GM12873 (cell line): ENCODE data around the gene SGCA.

ENCODE experiments used
- TF ChIP-seq, protein P1 (sequence below): IDR thresholded peaks from 2 replicates; pipeline ENCODE4 v1.5.1; 2012; ENCODE audit warnings: low read depth, mild to moderate bottlenecking, moderate library complexity, low read length, control low read depth; ENCODE audit not compliant: insufficient read depth; ENCODE audit errors: missing control alignments

Gene SGCA

DNA sequence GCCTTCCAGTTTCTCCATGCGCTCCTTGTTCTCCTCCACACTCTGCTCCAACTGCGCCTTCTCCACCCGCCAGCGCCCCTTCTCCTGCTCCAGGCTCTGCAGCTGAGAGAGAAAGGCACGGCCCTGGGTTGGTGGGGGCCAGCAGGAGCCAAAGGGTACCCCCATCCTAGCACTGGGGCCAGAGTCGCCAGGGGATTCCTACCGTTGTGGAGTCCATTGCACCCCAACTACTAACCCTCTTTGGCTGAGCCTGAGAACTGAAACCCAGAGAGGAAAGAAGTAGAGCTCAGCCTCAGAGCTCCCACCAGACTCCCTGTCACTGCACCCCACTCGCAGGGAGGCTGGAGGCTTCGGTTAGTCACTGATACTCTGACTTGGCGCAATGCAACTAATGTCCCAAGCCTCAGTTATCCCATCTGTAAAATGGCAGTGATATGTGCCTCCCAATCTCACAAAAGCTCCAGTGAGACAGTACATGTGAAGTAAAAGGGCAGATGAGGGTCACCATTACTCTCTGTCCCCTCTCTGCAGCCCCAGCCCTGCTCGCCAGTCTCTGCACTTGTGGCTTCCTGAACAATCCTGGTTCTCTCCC is 29.6 kb upstream of the SGCA start:
- TF ChIP-seq, protein P1, sequence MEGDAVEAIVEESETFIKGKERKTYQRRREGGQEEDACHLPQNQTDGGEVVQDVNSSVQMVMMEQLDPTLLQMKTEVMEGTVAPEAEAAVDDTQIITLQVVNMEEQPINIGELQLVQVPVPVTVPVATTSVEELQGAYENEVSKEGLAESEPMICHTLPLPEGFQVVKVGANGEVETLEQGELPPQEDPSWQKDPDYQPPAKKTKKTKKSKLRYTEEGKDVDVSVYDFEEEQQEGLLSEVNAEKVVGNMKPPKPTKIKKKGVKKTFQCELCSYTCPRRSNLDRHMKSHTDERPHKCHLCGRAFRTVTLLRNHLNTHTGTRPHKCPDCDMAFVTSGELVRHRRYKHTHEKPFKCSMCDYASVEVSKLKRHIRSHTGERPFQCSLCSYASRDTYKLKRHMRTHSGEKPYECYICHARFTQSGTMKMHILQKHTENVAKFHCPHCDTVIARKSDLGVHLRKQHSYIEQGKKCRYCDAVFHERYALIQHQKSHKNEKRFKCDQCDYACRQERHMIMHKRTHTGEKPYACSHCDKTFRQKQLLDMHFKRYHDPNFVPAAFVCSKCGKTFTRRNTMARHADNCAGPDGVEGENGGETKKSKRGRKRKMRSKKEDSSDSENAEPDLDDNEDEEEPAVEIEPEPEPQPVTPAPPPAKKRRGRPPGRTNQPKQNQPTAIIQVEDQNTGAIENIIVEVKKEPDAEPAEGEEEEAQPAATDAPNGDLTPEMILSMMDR, result no peak

DNA sequence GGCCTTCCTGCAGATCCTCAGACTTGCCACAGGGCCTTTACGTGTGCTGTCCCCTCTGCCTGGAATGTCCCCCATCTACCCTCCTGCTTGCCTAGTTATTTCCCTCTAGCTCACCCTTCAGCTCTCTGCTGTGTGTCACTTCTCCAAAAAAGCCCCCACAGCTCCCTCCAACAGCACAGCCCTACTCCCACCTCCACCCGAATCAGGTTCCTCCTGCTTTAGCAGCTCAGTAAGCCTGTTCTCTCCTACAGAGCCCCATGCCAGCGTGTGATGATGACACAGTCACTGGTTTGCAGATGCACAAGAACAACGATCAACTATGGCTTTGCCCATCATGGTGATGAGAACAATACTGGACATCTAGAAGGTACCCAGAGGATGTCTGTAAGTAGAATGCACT is 28.8 kb upstream of the SGCA start:
- TF ChIP-seq, protein P1, result no peak

DNA sequence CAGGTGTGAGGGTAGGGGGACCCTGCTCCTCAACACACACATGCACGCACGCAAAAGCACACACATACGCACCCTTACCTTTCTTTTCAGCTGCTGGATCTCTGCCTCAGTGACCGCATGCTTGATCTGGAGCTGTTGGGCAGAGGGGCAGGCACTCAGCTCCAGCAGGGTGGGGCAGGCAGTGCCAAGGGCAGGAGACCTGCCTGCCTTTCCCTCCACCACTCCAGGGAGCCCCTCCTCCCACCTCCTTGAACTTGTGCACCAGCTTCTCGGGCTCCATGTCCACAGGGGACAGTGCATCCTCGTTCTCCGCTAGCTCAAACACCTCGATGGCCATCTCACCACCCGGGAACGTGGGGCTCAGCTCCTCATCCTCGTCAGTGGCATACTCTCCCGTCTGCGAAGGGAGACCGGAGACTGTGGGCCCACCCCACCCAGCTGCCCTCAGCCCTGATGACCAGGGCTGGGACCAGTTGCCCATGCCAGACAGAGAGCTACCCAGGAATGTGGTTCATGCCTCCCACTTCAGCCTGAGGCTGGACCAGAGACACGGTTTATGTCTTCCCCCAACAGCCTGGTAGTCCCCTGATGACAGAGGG is 26.5 kb upstream of the SGCA start:
- TF ChIP-seq, protein P1, result no peak

DNA sequence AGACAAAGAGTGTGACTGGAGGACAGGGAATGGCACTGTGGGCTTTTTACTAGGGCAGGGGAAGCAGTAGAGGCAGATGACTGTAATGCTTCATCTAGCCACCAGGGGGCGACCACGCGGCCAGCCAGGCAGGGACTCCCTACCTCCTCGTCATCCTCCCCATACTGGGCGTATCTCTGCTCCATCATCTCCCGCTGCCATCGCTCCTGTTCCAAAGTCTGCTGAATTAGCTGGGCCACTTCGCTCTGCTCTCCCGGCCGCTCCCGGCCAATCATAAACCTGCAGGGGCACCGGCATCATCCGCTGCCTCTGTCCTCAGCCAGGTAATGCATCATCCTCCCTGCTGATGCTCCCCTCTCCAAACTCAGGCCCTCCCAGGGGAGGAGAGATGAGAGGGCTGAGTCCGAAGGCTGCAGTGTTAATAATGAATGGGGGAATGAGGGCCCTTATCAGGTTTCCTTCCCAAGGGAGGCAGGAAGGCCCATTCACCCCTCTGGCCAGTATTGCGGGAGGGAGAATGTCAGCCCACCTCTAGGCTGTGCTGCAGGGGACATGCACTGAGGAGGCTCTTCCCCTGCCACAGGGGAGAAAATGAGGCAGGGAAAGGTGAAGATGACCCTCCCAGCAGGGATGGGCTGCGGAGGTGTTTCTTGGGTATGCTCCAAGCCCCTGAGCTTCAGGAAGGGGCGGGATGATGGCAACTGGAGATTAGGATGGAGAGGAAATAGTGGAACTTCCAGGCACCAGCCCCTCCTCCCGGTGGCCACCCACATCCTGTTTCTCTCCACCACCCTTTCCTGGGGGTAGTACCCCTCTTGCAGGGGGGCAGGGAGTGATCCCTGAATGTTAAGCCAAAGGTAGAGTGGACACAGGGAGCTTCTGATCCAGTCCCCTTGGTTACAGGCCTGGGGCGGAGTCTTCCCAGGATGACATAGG is 25.6 kb upstream of the SGCA start:
- TF ChIP-seq, protein P1, result peak; percentile 98

DNA sequence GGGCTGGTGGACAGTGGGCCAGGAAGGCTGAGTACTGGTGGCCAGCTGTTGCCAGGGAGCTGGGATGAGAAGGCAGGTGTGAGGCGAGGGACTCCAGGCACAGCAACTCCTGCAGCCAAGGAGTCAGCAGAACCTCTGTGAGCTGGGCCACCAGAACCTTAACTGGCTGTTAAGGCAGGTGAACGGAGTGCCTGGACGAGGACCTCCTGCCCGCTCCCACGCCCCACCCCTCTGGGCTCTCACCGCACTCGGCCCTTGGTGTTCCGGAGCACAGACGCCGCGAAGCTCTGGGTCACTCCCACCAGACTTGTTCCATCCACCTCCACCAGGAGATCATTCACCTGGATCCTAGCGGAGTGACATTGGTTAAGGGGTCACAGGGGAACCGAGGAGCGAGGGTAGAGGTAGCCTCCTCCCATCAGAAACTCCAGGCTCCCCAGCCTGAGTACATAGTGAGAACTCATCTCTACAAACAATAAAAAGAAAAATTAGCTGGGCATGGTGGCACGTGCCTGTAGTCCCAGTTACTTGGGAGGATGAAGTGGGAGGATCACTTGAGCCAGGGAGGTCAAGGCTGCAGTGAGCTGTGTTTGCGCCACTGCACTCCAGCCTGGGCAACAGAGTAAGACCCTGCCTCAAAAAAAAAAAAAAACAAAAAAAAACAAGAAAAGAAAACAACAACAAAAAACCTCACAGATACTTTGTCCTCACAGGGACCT is 24.6 kb upstream of the SGCA start:
- TF ChIP-seq, protein P1, result no peak

DNA sequence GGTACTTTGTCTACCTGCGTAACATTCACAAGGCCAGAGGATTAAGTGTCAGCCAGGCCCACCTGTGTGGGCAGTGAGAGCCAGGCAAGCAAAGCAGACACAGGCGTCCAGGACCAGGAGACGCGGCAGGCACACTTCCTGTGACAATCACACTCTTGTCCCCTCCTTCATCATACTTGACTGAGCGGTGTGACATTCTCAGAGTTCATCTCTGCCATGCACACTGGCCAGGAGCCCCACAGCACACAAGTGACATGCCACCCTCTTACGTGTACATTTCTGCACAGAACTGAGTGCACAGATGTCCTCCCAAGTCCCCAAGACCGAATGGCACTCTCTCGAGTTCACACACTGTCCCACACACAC is 24.1 kb upstream of the SGCA start:
- TF ChIP-seq, protein P1, result no peak
